K562 (cell line): Measurements from ENCODE around the gene COL25A1. TPM values are rescaled to one million over a fixed set of nuclear protein-coding genes. Genes with fewer than 3 reads are reported as not detected.

Experiments
- ATAC-seq: fragments of 200-7000 bp; cut with Tn5 transposase; 3 replicates; pipeline ENCODE4 v1.9.1; 2020; ENCODE audit warnings: moderate library complexity
- BruUV-seq: library from RNA; stranded (reverse); fragments of 400-500 nt; replicated peaks from 2 replicates; lab custom pipeline; 2021; lab: Mats Ljungman, UMichigan
- CTCF ChIA-PET: fragments of 300-600 bp; formaldehyde crosslinking; extraction: SDS; loops from one replicate; lab custom pipeline; 2021; ENCODE audit warnings: low intra/inter-chr PET ratio; lab: Yijun Ruan, JAX
- POLR2A ChIA-PET: fragments of 300-600, 350-650 bp; sonication (Branson Sonifier 250); formaldehyde crosslinking; extraction: SDS; loops from one replicate; lab custom pipeline; 2021; ENCODE audit warnings: antibody characterized with exemption, inconsistent platforms; lab: Yijun Ruan, JAX
- DNase-seq, 4 experiments: peaks; one replicate each; pipeline versions ENCODE4 v3.0.0 to v3.0.0-alpha.2; 2011 to 2018; ENCODE audit warnings: low spot score in 3 of 4, mixed read lengths in 3 of 4; ENCODE audit errors: extremely low read depth in 1 of 4
- FAIRE-seq: peaks from 2 replicates; lab custom pipeline; 2011; peaks lifted over from hg19 to GRCh38; lab: Jason Lieb, UNC
- H2AFZ ChIP-seq: 2 replicates; pipeline ENCODE4 v1.6.0; 2011; ENCODE audit warnings: low read depth, low read length, control low read depth, inconsistent platforms
- H3K27ac ChIP-seq: fragments of 200-600 bp; 3 replicates; pipeline ENCODE4 v1.8.0; 2011; ENCODE audit warnings: low read depth, mild to moderate bottlenecking, control low read depth, inconsistent platforms, low read length, moderate library complexity, mixed read lengths; ENCODE audit errors: extremely low read depth
- H3K27me3 ChIP-seq, 2 experiments: fragments of 300-600 bp in 1 of 2; 2 replicates in 1 of 2; 3 replicates in 1 of 2; pipeline versions ENCODE4 v1.6.0 to v1.8.0; 2011; ENCODE audit warnings: inconsistent platforms in 2 of 2, low read length in 2 of 2, mild to moderate bottlenecking in 1 of 2, mixed read lengths in 1 of 2, moderate library complexity in 1 of 2; ENCODE audit not compliant: control insufficient read depth in 2 of 2, insufficient read depth in 2 of 2
- H3K36me3 ChIP-seq: fragments of 300-600 bp; 3 replicates; pipeline ENCODE4 v1.8.0; 2011; ENCODE audit warnings: mild to moderate bottlenecking, low read length, inconsistent platforms; ENCODE audit not compliant: control insufficient read depth, insufficient read depth
- H3K4me1 ChIP-seq, 2 experiments: fragments of 200-600 bp in 1 of 2; replicated peaks in 1 of 2; 2 replicates in 1 of 2; 3 replicates in 1 of 2; pipeline versions ENCODE4 v1.5.1 to v1.8.0; 2011; ENCODE audit warnings: inconsistent platforms in 2 of 2, low read length in 2 of 2, mild to moderate bottlenecking in 1 of 2, mixed read lengths in 1 of 2, moderate library complexity in 1 of 2; ENCODE audit not compliant: control insufficient read depth in 2 of 2, insufficient read depth in 2 of 2
- H3K4me2 ChIP-seq: 2 replicates; pipeline ENCODE4 v1.6.1; 2011; ENCODE audit warnings: low read length, control low read depth, inconsistent platforms, mixed read lengths; ENCODE audit not compliant: insufficient read depth
- H3K4me3 ChIP-seq: fragments of 200-600 bp; sonication (generic), shearing (Covaris generic); 2 replicates; pipeline ENCODE4 v1.5.1; 2016; ENCODE audit warnings: control low read depth, inconsistent platforms
- H3K79me2 ChIP-seq: fragments of 200-600 bp; 3 replicates; pipeline ENCODE4 v1.8.0; 2011; ENCODE audit warnings: low read length, inconsistent platforms; ENCODE audit not compliant: control insufficient read depth, insufficient read depth
- H3K9ac ChIP-seq, 2 experiments: 2 replicates each; pipeline versions ENCODE4 v1.6.0 to v1.6.1; 2011; ENCODE audit warnings: low read depth in 2 of 2, low read length in 2 of 2, control low read depth in 1 of 2, inconsistent platforms in 1 of 2, mild to moderate bottlenecking in 1 of 2, mixed read lengths in 1 of 2; ENCODE audit not compliant: insufficient read depth in 1 of 2
- H3K9me1 ChIP-seq: one replicate; pipeline ENCODE4 v1.6.0; 2011; ENCODE audit warnings: inconsistent platforms, mild to moderate bottlenecking, low read length, moderate library complexity; ENCODE audit not compliant: control insufficient read depth, insufficient read depth
- H3K9me3 ChIP-seq: replicated peaks from 2 replicates; pipeline ENCODE4 v1.5.1; 2011; ENCODE audit warnings: low read depth, low read length, inconsistent platforms; ENCODE audit not compliant: control insufficient read depth, insufficient read depth
- H4K20me1 ChIP-seq: replicated peaks from 2 replicates; pipeline ENCODE4 v1.6.1; 2011; ENCODE audit warnings: low read length, inconsistent platforms, mixed read lengths; ENCODE audit not compliant: control insufficient read depth, insufficient read depth
- ARID3B ChIP-seq: fragments of 250-450 bp; sonication (Bioruptor Pico); IDR thresholded peaks from 2 replicates; pipeline ENCODE4 v1.4.0; 2020; ENCODE audit warnings: borderline replicate concordance
- DLX4 ChIP-seq: fragments of 250-450 bp; sonication (Bioruptor Pico); IDR thresholded peaks from 2 replicates; pipeline ENCODE4 v1.6.1; 2021; ENCODE audit warnings: mild to moderate bottlenecking
- ELK3 ChIP-seq: fragments of 450-650 bp; formaldehyde crosslinking; IDR thresholded peaks from 2 replicates; pipeline ENCODE4 v1.4.0; 2020; ENCODE audit warnings: mild to moderate bottlenecking
- EZH2 ChIP-seq: IDR thresholded peaks from 2 replicates; pipeline ENCODE4 v1.6.1; 2012; ENCODE audit warnings: low read depth, mild to moderate bottlenecking, inconsistent platforms, low read length, borderline replicate concordance
- GTF2B ChIP-seq: IDR thresholded peaks from 2 replicates; pipeline ENCODE4 v1.6.1; 2011; ENCODE audit not compliant: insufficient read length; ENCODE audit errors: extremely low read depth
- ZNF140 ChIP-seq: fragments of 250-450 bp; sonication (Bioruptor Pico); IDR thresholded peaks from 2 replicates; pipeline ENCODE4 v1.8.0; 2021; ENCODE audit warnings: moderate library complexity, mild to moderate bottlenecking, inconsistent platforms
- ZNF384 ChIP-seq: IDR thresholded peaks from 2 replicates; pipeline ENCODE4 v1.6.1; 2012; ENCODE audit warnings: low read depth, low read length, improper control_type of control experiment
- ZNF431 ChIP-seq: sonication (generic); formaldehyde crosslinking; IDR thresholded peaks from 2 replicates; pipeline ENCODE4 v1.8.0; 2022; ENCODE audit warnings: mild to moderate bottlenecking, missing genetic modification reagents
- WGBS: fragments of 100-300 bp; shearing (Covaris generic); methylation state at CpG from one replicate; pipeline ENCODE4 v1.1.6; 2016; ENCODE audit warnings: low coverage, mixed read lengths; ENCODE audit not compliant: insufficient coverage; ENCODE audit errors: missing lambda C conversion rate; 5-methylcytosine and 5-hydroxymethylcytosine counted together
- in situ Hi-C: fragments of 300-500 bp; cut with MboI; formaldehyde crosslinking; loops from 4 replicates; pipeline ENCODE4 v1.15.0; 2018; ENCODE audit warnings: inconsistent platforms, mixed read lengths
- intact Hi-C: fragments of 100-400 bp; cut with micrococcal nuclease; formaldehyde crosslinking; loops from 2 replicates; pipeline ENCODE4 v1.14.2; 2022
- polyA plus RNA-seq, 8 experiments: library from polyadenylated mRNA; depleted of rRNA in 4 of 8; stranded (reverse) in 5 of 8; unstranded in 3 of 8; fragments of >200 nt; fragmentation: Nextera tagmentation in 2 of 8; fragmentation: Illumina TruSeq in 1 of 8; extraction: Ambion mirVana in 2 of 8; extraction: Trizol in 1 of 8; gene quantifications; 2 replicates each; pipeline versions ENCODE4 v1.2.1 to v1.2.3, GENCODE V29; 2011 to 2014; ENCODE audit warnings: inconsistent platforms in 1 of 8, missing spikeins in 1 of 8
- total RNA-seq, 7 experiments: library from RNA; depleted of rRNA in 6 of 7; stranded (reverse); fragments of >200 nt in 6 of 7; fragmentation: Illumina TruSeq in 2 of 7; extraction: Trizol in 2 of 7; gene quantifications; 2 replicates each; pipeline versions ENCODE4 v1.2.1 to v1.2.3, GENCODE V29; 2011 to 2021; ENCODE audit warnings: low replicate concordance in 1 of 7

Gene COL25A1
- total and polyA plus RNA-seq, 9 of the 15 experiments (the other 6 are each of a cell fraction or from before 2014, with no cell fraction given): 0.03 to 0.62 (median 0.27) TPM

- no peak overlapping the region for H3K4me2 ChIP-seq
- no peaks in the 10 kb centered on the region for H4K20me1 ChIP-seq
- intact Hi-C loops (loop anchor here (5.0 kb wide), 1 partner anchor 400 kb away; no protein-coding TSS in a partner anchor), in situ Hi-C loops (no loop called here)
- H2AFZ ChIP-seq: no peak overlapping the region
- no peaks in the 10 kb centered on the region for H3K36me3 ChIP-seq
- H3K27ac ChIP-seq: no peak overlapping the region
- no peak overlapping the region for H3K4me3 ChIP-seq
- H3K9ac ChIP-seq: no peak overlapping the region
- no TSS peak for BruUV-seq
- no peak for DNase-seq
- CTCF ChIA-PET: no interaction called here
- no peaks in the 10 kb centered on the region for H3K79me2 ChIP-seq
- WGBS: 92% methylated on average over 1 of the region's 1 CpG
- POLR2A ChIA-PET: no interaction called here
- no peaks in the 10 kb centered on the region for H3K9me1 ChIP-seq
- H3K9me3 ChIP-seq: no peaks in the 10 kb centered on the region
- FAIRE-seq: no peak
- no peaks in the 10 kb centered on the region for H3K27me3 ChIP-seq
- peaks cover 0 to 5% of the 10 kb centered on the region in 2 experiments; a peak in 2 of 5 replicates for H3K4me1 ChIP-seq
- no peak for ATAC-seq
- TF ChIP-seq ZNF384: no peak
- no peak for TF ChIP-seq ZNF431 (CRISPR knock-in tag)
- no peak for TF ChIP-seq ARID3B (CRISPR knock-in tag)
- no peak for TF ChIP-seq EZH2
- no peak for TF ChIP-seq ZNF140 (CRISPR knock-in tag)
- TF ChIP-seq DLX4 (CRISPR knock-in tag): no peak
- TF ChIP-seq ELK3 (CRISPR knock-in tag): no peak
- TF ChIP-seq GTF2B: no peak
These were observed 410.4 kb downstream of the COL25A1 start for GRCh38 chr4:108891896-108892590.
